Activated CD8-positive, alpha-beta memory T cell treated with anti-CD3 and anti-CD28 coated beads, Interleukin-2, amount 50 U/mL, for 48 hours (primary cell): ENCODE data around the gene DGKD.

ENCODE experiments used
- DNase-seq: peaks from one replicate; pipeline ENCODE4 v3.0.0-alpha.2; 2020

DGKD gene

DNA sequence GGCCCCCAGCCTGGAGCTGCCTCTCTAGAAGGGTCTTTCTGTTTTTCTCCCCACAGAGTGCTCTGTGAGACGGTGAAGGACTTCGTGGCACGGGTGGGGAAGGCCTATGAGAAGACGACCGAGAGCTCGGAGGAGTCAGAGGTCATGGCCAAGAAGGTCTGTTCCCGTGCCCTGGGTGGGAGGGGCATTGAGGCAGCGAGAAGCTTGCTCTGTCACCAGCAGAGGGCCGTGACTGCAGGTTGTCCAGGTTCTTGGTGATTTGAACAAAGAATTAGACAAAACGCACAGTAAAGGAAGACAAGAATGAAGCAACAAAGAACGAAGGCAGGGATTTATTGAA is 93.9 kb downstream of the DGKD start:
- DNase-seq = no peak

DNA sequence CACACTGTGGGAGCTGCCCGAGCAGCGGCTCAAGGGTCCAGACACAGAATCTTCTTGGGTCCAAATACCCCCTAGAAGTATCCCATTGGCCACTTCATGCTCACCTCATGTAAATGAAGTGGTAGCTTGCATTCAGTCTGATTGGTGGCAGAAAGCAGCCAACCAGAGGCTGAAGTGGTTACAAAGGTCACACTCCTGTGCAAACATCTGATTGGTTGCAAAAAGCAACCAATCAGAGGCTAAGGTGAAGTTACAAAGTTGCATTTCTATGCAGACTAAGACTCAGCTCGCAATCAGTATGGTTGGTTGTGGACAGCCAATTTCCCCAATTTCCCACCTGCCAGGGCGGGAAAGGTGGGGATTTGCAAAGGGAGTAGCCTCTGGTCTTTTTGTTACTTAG is 94.3 kb downstream of the DGKD start:
- DNase-seq = no peak

DNA sequence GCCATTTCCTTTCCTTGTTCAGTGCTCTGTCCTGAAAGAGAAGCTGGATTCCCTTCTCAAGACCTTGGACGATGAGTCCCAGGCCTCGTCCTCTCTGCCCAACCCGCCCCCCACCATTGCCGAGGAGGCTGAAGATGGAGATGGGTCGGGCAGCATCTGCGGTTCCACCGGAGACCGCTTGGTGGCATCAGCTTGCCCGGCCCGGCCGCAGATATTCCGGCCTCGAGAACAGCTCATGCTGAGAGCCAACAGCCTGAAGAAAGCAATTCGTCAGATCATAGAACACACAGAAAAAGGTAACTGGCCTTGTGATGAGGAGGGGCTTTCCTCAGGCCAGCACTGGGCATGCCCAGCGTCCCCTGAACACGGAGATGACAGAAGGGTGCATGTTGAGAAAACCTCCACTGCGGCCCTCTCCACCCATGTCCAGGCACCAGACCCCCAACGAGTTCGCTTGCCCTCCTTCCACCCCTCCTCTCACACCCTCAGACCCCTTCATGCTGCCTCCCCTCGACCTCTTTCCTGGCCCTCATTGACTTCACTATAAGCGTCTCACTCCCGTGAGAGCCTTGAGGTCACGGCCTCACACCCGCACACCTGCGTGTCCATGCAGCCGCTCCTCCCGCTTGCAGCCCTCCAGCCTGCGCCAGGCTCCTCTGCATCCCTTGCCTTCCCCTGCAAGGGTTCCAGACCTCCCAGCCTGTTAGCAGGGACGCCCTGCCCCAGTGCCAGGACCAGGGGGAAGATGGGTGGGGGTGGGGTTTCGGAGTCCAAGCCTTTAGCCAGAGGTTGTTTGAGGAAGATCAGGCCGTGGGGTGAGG is 95.0 kb downstream of the DGKD start:
- DNase-seq = no peak

DNA sequence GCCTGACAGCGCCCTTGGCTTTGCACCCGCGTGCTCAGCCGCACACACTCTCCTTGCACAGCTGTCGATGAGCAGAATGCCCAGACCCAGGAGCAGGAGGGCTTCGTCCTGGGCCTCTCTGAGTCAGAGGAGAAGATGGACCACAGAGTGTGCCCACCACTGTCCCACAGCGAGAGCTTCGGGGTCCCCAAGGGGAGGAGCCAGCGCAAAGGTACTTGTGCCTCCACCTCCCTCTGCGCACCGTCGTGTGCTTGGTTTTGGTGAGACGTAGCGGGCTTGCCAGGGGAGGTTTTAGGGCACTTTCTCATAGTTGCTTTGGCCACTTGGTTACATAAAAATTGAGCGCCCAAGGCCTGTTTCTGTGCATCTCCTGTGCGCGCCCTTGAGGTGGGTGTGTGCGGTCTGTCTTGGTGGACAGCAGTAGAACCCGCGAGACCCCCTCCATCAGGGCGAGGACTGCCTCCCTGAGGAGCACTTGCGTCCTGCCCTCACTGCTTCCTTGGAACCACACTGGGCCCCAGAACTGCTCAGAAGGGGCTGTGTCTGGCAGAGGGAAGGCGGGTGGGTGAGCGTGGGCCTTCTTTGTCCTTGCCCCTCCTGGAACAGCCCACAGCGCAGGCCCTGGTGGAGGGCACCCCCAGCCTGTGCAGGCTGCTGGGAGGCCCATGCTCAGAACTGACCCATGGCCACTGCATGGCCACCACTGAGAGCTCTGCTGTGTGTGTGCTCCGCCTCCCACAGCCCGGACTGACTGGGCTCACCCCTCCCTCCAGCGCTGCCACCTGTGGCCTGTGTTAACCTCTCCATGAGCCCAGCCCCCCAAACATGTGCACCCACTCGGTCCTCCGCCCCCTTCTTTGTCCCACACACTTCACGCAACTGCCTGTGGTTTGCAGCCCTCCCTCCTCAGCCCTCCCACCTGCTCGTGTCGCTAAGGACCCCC is 95.9 kb downstream of the DGKD start:
- DNase-seq = no peak

DNA sequence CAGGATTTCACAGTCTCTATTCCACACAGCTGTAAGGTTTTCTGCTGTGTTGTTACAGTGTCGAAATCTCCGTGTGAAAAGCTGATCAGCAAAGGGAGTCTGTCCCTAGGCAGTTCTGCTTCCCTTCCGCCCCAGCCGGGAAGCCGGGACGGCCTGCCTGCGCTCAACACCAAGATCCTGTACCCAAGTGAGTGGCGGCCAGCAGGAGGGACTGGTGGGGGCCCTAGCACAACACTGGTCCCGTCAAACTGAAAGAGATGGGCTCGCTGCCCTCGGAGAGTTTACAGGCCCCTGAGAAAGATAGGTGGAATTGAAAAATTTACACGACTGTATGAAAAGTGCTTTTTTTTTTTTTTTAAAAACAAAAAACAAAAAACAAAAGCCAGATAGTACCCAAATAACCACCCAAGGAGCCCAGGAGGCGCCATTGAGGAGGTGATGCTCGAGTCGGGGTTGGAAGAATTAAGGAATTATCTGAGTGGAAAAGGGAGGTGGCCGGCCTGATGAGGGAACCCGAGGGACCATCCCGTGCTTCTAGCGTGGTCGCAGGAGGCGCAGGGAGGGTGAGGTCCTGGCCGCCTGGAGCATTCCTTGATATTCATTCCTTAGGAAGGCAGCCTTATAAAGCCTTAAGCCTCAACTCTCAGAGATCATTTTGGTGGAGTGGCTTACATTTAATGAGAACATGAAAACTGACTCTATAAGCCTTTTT is 96.7 kb downstream of the DGKD start:
- DNase-seq = no peak

DNA sequence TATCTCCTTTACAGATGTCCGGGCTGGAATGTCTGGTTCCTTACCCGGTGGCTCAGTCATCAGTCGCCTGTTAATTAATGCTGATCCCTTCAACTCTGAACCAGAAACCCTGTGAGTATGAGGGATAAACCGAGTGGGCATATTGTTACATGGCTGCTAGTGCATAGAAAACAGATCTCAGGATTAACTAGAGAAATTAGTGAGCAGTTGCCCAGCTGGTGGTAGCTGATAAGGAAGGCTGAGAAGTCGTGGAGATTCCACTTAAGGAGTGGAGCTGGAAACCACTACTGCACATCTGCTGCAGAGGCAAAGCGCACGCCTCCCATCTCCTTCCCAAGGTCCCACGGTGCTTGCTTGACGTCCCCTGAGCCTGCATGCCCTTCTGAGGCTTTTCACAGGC is 97.7 kb downstream of the DGKD start:
- no peak for DNase-seq

DNA sequence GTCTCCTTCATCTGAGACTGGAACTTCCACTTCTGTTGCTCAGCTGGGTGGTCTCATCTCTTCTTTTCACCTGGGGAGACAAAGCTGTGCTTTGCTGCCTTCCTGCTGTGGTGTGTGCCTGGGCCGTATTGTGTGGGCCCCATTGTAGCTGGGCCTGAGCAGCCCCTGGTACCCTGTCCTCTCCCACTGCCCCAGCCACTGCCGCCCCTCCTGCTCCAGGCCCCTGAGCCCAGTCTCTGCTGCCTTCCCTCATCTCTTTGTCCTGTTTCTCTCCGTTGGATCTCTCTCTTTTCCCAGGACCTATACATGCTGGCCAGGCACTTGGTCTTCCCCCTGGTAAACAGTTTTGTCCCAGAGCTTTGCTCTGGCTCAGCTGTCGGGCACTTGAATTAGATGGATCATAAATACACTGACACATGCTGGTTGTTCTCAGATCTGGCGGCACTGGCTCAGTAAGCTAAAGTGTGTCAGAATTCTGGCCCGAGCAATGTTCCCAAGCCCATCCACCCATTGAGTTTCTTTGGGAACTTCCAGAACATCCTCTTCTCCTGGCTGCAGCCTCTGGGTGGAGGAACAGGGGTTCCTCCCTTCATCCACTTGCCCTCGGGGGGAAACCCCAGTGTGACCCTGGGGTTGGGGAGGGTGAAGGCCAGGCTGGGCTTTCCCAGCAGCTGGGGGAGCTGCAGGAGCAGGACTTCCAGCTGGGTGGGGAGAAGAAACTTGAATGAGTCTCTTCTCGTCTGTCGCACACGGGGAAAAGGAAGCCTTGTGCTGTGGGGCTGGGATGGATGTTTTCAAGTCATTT is 99.0 kb downstream of the DGKD start:
- DNase-seq = no peak

DNA sequence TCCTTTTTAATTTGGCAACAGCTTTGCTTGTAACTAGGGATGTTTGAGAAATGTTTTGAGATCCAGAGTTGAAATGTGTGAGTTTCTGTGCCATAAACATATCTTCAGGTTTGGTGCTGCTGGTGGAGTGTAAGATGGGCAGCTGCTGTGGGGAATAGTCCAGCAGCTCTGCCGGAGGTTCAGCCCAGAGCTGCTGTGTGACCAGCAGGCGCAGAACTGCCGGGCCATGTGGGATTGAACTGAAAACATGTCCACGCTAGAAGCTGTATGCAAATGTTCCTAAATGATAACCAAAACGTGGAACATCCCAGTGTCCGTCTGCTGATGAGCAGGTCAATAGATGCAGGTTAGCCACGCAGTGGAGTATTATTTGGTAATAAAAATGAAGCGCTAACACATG is 99.6 kb downstream of the DGKD start:
- DNase-seq = no peak

DNA sequence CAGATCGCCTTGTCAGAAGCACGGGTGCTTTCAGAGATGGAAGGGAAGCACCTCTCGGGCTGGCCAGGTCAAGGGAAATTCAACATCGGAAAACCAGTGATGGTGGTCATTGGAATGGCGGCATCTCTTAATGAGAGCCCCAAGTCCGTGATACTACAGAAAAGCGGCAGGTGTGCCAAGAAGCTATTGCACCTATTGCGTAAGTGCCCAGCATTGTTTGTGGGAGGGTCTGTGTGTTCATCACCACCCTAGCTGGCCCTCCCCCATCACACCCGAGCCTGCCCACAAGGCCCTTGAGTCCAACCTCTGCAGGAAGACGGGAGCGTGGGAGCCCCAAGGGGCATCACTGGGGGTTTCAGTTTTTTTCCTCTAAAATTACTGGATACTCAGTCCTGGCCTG is 100.7 kb downstream of the DGKD start:
- no peak for DNase-seq

DNA sequence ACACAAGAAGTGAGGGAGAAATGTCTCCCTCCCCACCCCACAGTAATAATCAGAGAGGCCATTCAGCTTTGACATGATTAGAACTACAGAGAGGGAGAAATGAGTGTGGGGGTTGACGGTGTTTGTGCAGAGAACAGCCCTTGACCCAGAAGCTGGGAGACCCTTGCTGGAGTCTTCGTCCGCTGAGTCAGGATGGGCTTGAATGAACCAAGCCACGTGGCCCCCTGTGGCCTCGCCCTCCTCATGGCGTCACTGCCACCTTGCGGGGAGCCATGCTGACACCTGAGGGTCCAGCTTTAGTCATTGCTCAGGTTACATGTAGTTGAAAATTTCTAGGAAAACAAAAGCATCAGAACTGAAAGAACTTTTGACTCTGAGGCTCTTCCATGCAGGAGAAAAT is 101.2 kb downstream of the DGKD start:
- no peak for DNase-seq

DNA sequence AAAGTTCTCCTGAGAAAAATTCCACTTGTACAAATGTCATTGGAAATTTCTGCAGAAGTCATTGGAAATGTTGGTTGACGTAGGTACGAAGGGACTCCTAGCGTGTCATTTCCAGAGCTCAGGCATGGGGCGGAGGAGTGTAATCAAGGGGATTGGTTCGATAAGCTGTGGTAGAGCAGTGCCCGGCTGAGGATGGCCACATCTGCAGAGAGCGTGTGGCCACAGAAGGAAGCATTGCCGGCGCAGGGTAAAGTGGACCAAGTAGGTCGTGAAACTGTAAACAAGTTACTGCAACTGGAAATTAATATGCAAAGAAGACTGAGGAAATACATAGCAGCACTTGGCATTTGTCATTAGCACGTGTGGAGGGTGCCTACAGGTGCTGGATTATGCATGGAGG is 101.8 kb downstream of the DGKD start:
- DNase-seq = no peak

DNA sequence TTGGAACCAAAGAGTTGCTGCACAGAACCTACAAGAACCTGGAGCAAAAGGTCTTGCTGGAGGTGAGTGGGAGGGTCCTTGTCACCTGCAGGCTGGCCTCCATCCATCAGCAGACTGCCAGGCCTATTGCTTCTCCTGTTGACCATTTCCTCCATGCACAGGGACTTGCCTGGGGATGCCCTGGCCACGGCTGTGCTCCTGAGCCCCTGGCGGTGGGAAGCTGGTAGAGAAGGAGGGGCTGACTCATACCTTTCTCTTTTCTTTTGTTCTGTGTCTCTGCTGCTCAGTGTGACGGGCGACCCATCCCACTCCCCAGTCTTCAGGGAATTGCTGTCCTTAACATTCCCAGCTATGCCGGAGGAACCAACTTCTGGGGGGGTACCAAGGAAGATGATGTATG is 102.6 kb downstream of the DGKD start:
- no peak for DNase-seq

DNA sequence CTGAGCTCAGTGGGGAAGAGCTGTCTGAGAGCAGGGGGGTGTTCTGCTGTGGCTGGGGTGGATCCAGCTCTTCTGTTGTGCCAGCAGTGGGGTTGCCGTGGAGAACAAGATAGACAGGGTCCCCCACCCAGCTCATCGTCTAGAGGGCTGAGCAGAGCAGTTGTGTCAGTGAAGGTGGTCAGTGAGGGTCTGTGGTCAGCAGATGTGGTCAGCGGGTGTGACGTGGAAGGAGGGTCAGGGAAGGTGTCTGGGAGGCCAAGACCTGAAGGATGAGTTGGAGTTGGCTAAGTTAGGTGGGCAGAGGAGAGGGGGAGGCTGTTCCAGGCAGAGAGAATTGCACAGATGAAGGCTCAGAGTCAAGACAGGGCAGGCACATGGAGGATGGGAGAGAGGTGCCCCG is 103.1 kb downstream of the DGKD start:
- DNase-seq = no peak

DNA sequence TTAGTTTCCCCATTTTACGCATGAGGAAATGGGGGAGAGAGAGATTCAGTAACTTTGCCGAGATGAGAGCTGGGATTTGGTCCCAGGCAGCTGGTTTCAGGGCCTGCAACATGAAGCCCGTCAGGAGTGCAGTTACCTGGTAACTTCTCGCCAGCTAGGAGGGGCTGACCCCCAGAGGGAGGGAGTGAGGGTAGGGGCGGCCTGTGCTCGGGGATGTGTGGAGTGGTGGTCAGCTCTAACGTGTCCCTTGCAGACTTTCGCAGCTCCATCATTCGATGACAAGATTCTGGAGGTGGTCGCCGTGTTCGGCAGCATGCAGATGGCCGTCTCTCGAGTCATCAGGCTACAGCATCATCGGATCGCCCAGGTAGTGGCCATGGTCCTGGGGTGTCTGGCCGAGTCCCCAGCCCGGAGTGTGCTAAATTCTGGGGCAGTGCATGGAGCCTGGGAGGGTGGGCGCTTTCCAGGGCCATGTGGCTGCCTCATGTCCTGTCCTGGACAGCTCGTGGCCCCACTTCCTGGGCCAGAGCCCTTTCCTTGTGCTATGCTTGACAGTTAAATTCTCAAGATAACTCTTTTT is 103.8 kb downstream of the DGKD start:
- DNase-seq = no peak

DNA sequence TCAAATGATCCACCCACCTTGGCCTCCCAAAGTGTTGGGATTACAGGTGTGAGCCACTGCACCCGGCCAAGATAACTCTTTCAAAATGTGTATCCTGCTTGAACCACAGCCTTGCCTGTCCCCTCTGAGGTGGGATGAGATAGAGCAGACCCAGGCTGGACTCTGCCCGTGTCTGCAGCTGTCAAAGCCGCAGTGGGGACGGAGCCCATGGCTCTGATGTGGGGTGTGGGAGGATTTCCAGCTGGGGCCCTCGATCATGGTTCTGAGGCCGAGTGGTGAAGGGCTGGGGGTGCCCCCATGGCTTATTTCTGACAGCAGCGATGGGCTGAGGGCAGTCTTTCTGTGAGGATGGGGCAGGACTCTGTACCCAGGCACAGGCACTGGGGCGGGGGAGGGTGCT is 104.5 kb downstream of the DGKD start:
- no peak for DNase-seq

DNA sequence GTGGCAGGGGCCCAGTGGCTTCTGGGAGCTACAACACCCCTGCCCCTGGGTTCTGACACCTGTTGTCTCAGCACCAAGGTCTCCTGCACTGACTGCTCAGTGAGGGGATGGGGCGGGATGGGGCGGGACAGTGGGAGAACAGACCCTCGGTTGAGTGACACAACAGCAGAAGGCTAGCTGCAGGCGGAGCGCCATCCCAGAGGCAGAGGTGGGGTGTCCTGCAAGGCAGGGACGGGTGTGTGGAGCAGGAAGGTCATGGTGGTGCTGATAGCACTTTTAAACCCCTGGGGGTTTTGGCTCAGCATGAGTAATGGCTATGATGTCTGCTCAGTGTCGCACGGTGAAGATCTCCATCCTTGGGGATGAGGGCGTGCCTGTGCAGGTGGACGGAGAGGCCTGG is 105.1 kb downstream of the DGKD start:
- no peak for DNase-seq

DNA sequence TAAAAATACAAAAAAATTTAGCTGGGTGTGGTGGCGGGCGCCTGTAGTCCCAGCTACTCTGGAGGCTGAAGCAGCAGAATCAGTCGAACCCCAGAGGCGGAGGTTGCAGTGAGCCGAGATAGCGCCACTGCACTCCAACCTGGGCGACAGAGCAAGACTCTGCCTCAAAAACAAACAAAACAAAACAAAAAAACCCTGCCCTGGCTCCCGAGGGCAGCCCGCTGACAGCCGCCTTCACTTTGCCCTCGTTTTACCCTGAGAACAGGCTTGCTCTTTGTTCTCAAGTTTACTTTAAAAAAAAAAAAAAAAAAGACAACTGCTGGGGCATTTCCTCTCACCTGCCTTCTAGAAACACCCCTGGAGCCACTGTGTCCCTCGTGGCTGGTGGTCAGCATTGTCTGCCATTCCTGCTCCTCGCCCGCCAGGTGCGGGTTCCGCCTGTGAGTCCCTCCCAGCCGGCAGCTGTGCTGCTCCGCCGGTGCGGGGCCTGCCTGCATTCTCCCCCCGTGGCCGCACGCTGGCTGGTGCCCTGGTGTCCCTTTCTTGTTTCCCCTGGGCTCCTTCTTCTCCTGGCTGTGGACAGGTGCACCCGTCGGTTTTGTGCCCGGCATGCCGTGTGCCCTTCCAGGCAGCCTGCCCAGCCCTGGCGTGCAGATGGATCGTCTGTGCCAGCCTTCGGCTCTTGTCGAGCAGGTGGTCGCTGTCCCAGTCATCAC is 106.6 kb downstream of the DGKD start:
- no peak for DNase-seq

DNA sequence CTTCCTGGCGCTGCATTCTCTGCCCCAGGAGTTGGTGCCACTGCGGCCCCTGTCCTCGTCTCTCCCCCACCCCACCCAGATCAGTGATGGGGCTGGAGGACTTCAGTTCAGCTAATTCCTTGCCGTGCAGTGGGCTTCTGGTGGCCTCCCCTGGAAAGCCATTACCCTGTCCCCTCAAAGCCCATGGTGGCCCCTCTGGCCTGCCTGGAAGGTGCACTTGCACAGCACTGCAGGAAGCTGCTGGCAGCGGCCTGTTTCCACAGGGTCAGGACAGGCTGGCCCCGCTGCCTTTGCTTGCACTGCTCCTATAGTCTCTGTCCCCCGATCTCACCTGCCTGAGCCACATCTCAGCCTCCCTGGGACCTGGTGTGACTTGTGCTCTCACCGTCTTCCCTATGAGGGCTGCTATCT is 107.2 kb downstream of the DGKD start:
- DNase-seq = no peak

DNA sequence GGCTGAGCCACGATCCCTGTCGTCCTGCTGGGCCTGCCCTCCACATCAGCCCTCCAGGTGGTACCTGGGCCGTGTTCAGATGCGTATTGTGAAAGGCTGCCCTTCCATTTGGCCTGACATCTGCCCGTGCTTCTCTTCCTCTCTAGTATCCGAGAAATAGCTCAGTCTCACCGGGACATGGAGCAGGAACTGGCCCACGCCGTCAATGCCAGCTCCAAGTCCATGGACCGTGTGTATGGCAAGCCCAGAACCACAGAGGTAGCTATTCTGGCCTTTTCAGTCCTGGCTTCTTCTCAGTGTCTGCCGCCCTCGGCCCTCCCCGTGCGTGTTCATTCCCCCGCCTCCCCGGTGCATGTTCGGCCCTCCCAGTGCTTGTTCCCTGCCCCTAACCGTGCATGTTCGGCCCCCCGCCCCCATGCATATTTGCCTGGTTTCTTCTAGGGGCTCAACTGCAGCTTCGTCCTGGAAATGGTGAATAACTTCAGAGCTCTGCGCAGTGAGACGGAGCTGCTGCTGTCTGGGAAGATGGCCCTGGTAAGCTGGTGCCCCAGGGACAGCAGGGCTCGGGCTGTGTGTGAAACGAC is 108.0 kb downstream of the DGKD start:
- no peak for DNase-seq

DNA sequence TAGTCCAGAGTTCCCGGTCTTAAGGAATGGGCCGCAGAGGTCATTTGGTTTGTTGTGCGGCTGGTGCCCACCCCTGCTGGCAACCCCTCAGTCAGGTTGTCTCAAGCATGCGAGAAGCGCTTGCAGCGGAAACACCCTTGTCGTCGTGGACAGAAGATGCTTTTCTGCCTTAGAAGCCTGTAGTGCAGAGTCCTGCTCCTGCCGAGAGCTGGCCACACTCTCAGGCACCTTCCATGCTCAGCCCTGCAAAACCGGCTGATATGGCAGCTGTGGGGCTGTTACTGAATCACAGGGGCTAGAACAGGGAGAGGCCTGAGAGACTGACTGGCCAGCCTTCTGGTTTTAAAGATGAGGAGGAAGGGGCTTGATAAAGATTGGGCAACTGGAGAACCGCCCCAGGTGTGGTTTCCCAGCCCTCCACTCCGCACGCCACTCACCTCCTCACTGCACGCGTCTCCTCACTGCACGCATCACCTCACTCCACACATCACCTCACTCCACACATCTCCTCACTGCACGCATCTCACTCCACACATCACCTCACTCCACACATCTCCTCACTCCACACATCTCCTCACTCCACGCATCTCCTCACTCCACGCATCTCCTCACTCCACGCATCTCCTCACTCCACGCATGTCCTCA is 108.7 kb downstream of the DGKD start:
- no peak for DNase-seq

DNA sequence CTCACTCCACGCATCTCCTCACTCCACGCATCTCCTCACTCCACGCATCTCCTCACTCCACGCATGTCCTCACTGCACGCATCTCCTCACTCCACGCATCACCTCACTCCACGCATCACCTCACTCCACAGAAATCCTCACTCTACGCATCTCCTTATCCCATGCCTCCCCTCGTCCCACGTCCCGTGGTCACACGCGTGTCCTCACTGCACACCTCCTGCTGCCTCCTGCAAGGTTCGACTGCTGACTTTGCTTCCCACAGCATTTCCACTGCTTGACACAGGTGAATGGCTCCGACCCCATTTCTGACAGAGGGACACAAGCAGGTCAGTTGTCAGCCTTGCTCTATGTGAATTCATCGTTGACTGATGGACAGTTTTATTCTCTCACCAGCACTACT is 109.3 kb downstream of the DGKD start:
- DNase-seq = no peak
